BJ (cell line): Measurements from ENCODE around the gene ADCY9. TPM values are rescaled to one million over a fixed set of nuclear protein-coding genes. Genes with fewer than 3 reads are reported as not detected.
"Not testable (repeated sequence)": the region's sequence is repeated elsewhere in the genome, so short reads cannot be mapped to it uniquely, and the experiment has no call there.

ENCODE experiments used
- CTCF ChIA-PET: fragments of 350-600 bp; formaldehyde crosslinking; extraction: SDS; loops from one replicate; lab custom pipeline; 2021; ENCODE audit warnings: antibody characterized with exemption, inconsistent platforms; lab: Yijun Ruan, JAX
- POLR2A ChIA-PET: fragments of 300-600 bp; sonication (Branson Sonifier 250); formaldehyde crosslinking; extraction: SDS; loops from one replicate; lab custom pipeline; 2021; ENCODE audit warnings: antibody characterized with exemption; lab: Charles Lee
- DNase-seq: peaks from one replicate; pipeline ENCODE4 v3.0.0-alpha.2; 2011; ENCODE audit warnings: low read depth
- H3K27me3 ChIP-seq: 2 replicates; pipeline ENCODE4 v1.6.0; 2011; ENCODE audit warnings: low read length; ENCODE audit not compliant: control insufficient read depth, insufficient read depth
- H3K36me3 ChIP-seq: 2 replicates; pipeline ENCODE4 v1.5.1; 2011; ENCODE audit warnings: low read length; ENCODE audit not compliant: control insufficient read depth, insufficient read depth
- H3K4me3 ChIP-seq: 2 replicates; pipeline ENCODE4 v1.5.1; 2011; ENCODE audit warnings: low read depth, mild to moderate bottlenecking, control low read depth, low read length
- polyA plus RNA-seq: library from polyadenylated mRNA; depleted of rRNA; stranded (reverse); fragments of >200 nt; gene quantifications from 2 replicates; pipeline ENCODE4 v1.2.3, GENCODE V29; 2011
- TF ChIP-seq, protein P1 (sequence below): IDR thresholded peaks from 2 replicates; pipeline ENCODE4 v1.5.1; 2011; ENCODE audit warnings: low read depth, mild to moderate bottlenecking, control low read depth, inconsistent platforms, low read length, moderate library complexity; ENCODE audit not compliant: insufficient read depth

ADCY9 gene
- polyA plus RNA-seq, 1 experiment, result 28.2 TPM

DNA sequence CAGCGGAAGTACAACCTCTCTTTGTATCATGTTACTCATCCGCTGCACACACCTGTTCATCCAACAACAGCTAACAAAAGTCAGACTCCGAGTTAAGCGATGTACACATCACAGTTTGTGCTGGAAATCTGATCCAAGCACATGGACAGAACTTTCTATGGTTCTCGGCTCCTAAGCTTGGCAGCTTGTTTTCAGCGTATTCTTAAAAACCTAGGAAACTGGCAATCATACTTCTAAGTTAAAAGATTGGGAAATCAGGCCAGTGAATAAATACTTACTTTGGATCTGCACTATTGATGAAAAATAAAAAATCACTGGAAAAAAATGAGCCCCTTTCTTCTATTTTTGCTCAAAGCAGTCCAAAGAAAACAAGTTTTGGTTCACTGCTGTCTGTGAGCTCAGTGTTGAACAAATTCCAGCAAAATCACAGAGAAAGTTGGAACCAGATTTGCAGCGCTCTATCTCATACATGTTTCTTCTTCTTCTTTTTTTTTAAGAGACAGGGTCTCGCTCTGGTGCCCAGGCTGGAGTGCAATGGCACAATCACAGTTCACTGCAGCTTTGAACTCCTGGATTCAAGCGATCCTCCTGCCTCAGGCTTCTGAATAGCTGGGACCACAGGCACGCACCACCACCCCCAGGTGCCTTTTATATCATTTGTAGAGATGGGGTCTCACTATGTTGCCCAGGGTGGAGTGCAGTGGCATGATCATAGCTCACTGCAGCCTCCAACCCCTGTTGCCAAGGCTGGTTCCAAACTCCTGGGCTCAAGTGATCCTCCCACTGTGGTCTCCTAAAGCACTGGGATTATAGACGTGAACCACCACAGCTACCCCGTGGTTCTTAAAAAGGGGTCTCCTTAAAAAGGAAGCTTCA, 164.1 kb downstream of the ADCY9 start:
- no peak for DNase-seq
- H3K4me3 ChIP-seq, result no peak overlapping the region
- ChIA-PET CTCF (interaction anchor here (0.6 to 2.4 kb wide), 5 partner anchors 10 to 302 kb away, joined by 3 to 12 read pairs (median 4); no protein-coding TSS in a partner anchor), POLR2A (no interaction called here)
- no peaks in the 10 kb centered on the region for H3K36me3 ChIP-seq
- TF ChIP-seq, protein P1, sequence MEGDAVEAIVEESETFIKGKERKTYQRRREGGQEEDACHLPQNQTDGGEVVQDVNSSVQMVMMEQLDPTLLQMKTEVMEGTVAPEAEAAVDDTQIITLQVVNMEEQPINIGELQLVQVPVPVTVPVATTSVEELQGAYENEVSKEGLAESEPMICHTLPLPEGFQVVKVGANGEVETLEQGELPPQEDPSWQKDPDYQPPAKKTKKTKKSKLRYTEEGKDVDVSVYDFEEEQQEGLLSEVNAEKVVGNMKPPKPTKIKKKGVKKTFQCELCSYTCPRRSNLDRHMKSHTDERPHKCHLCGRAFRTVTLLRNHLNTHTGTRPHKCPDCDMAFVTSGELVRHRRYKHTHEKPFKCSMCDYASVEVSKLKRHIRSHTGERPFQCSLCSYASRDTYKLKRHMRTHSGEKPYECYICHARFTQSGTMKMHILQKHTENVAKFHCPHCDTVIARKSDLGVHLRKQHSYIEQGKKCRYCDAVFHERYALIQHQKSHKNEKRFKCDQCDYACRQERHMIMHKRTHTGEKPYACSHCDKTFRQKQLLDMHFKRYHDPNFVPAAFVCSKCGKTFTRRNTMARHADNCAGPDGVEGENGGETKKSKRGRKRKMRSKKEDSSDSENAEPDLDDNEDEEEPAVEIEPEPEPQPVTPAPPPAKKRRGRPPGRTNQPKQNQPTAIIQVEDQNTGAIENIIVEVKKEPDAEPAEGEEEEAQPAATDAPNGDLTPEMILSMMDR, result no peak
- no peaks in the 10 kb centered on the region for H3K27me3 ChIP-seq

DNA sequence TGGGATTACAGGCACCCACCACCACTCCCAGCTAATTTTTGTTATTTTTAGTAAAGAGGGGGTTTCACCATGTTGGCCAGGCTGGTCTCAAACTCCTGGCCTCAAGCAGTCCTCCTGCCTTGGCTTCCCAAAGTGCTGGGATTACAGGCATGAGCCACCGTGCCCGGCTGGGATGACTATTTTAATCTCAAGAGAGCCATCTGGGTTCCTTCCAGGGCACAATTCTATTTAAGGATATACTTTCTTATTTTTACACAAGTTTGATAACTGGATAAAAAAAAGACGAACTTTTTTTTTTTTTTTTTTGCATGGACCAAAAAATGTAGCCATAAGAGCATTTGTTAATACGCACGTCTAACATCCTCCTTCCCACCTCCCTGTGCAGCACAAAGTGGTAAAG, 164.9 kb downstream of the ADCY9 start:
- ChIA-PET CTCF (interaction anchor here (0.6 to 1.8 kb wide), 4 partner anchors 12 to 85 kb away, joined by 3 to 12 read pairs (median 7); no protein-coding TSS in a partner anchor), POLR2A (interaction anchor here (0.6 kb wide), 1 partner anchor 102 kb away, joined by 35 read pairs; no protein-coding TSS in a partner anchor)
- H3K36me3 ChIP-seq, H3K4me3 ChIP-seq, H3K27me3 ChIP-seq, DNase-seq: not testable (repeated sequence)

DNA sequence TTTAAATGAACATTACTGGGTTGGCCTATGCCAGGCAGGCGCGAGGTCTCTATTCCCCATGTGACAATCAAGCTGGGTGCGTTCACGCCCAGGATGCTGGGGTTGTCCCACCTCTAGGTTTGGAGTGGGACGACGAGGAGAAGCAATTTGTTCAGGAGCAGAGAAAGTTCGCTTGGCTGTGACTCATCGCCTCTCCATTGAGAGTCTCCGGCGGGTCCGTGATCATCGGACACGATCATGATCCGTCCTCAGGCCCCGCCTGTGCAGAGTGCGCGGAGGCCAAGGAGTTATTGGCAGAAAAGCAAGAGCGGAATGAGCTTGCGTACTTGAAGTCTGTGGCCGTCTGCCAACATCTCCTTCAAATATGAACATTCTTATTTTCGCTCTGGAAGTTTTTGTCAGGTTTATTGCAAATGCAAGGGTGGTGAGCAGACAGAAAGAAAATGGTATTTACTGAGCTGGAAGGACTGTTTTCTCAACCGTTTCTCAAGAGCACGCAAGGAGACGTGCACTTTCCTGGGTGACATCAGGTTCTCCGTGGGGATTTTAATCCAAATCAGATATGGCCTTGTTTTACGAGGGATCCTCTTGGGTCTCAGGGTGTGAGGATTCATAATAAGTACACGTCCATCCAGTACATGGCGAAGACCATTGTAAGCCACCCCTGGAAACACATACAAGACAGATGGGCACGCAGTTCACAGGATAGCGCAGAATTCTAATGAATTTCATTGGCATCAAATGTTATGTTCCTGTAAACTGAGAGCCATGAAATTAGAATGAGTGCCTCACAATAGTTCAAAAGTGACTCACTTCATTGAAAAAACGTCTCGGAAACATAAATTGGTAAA, 165.7 kb downstream of the ADCY9 start:
- TF ChIP-seq, protein P1, result no peak
- DNase-seq, result peak; percentile 96
- Histone ChIP-seq H3K36me3 (no peaks in the 10 kb centered on the region), H3K27me3 (no peaks in the 10 kb centered on the region), H3K4me3 (peak overlapping the region; percentile 29)
- POLR2A ChIA-PET, result interaction anchor here (0.5 to 0.6 kb wide), 2 partner anchors 91 to 101 kb away, joined by 18 to 35 read pairs; no protein-coding TSS in a partner anchor
- CTCF ChIA-PET, result interaction anchor here (0.9 to 3.3 kb wide), 3 partner anchors 11 to 452 kb away, joined by 4 to 14 read pairs (median 10); no protein-coding TSS in a partner anchor

- no peak for DNase-seq
- H3K4me3 ChIP-seq, result peak overlapping the region; percentile 29
- POLR2A ChIA-PET, result no interaction called here
- H3K27me3 ChIP-seq, result no peaks in the 10 kb centered on the region
- H3K36me3 ChIP-seq, result no peaks in the 10 kb centered on the region
- TF ChIP-seq, protein P1, result no peak
- CTCF ChIA-PET, result interaction anchor here (0.9 to 3.3 kb wide), 3 partner anchors 11 to 453 kb away, joined by 4 to 14 read pairs (median 10); no protein-coding TSS in a partner anchor
Observed at GRCh38 chr16:3949946-3950342, 166.3 kb downstream of the ADCY9 start.

- DNase-seq, result no peak
- H3K36me3 ChIP-seq, result no peaks in the 10 kb centered on the region
- H3K27me3 ChIP-seq, result no peaks in the 10 kb centered on the region
- ChIA-PET CTCF (interaction anchor here (1.1 to 3.3 kb wide), 3 partner anchors 10 to 224 kb away, joined by 3 to 14 read pairs (median 14); no protein-coding TSS in a partner anchor), POLR2A (interaction anchor here (1.0 kb wide), 1 partner anchor 424 kb away, joined by 3 read pairs; no protein-coding TSS in a partner anchor)
- TF ChIP-seq, protein P1, result no peak
- peak overlapping the region; percentile 29 for H3K4me3 ChIP-seq
Observed at GRCh38 chr16:3949287-3949686, 167.0 kb downstream of the ADCY9 start.
